Activated CD8-positive, alpha-beta memory T cell treated with anti-CD3 and anti-CD28 coated beads, Interleukin-2, amount 50 U/mL, for 24 hours (primary cell): ENCODE data around the gene BANP.
"Not testable (repeated sequence)": the region's sequence is repeated elsewhere in the genome, so short reads cannot be mapped to it uniquely, and the experiment has no call there.

Experiments
- DNase-seq: peaks from one replicate; pipeline ENCODE4 v3.0.0-alpha.2; 2020; ENCODE audit errors: extremely low read depth

The BANP gene

DNA sequence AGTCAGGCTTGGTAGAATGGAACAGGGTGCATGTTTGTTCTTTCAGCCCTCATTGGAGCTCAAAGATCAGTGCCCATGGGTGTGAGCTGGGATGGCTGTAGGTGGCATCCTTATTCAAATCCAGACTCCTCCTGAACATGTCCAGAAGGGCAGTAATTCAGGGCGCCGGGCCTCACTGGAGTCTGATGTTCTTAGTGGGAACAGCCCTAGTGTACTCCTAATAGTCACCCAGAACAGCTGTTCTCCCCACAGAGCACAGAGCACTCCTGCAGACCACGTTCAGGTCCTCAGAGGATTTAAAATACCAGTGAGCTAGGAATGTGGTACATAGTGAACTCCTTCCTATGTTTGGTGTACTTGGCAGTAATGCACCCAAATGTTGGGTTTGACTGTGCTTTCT, 96.2 kb downstream of the BANP start:
- no peak for DNase-seq

DNA sequence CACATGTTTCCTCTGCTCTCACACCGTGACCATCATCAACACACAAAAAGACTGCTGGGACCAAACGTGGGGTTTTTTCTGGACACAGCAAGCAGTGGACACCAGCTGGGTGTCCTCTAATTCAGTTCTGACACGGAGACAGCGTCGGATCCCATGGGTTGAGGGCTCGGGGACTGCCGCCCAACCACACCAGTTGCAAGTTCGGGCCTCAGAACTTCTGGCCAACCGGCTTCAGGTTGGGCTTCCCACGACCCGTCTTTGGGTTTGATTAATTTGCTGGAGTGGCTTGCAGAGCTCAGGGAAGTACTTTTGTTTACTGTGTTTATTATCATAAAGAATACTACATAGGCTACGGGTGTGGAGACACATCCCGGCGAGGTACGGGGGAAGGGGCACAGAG, 97.8 kb downstream of the BANP start:
- no peak for DNase-seq

DNA sequence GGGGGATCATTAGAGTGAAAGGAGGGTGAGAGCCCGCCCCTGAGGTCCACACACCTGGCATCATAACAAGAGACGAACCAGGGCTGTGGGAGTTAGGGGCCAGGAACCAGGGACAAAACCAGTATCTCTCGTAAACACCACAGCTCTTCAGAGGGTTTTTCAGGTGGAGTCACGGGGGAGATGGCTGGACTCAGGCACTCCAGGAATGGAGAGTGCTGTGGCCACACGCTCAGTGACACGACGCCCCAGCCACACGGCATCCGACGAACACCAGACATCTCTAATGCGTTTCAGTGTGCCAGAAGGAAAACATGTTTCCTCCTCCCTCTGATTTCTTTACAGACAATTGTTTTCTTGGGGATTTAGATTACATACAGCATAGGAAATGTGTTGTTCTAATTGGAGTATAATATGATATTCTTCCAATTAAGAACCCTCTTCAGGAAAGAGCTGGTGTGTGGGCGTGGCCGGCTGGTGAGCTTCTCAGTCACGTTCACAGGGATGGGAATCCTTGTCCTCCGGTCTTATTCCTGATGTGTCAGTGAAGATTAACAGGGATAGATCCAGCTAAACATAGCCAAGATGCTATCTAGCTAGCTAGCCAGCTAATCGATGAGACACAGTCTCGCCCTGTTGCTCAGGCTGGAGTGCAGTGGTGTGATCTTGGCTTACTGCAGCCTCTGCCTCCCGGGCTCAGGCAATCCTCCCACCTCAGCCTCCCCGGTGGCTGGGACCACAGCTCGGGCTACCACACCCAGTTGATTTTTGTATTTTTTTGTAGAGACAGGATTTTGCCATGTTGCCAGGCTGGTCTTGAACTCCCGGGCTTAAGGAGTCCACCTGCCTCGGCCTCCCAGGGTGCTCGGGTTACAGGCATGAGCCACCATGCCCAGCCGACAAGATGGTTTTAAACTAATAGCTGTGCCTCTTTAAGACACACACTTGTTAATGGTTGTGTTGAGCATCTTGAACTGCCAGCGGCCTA, 98.6 kb downstream of the BANP start:
- DNase-seq: no peak

GRCh38 chr16:88050952-88051660, 99.9 kb downstream of the BANP start:
- no peak for DNase-seq

- DNase-seq: no peak
Observed at GRCh38 chr16:88052661-88053060, 101.4 kb downstream of the BANP start.

DNA sequence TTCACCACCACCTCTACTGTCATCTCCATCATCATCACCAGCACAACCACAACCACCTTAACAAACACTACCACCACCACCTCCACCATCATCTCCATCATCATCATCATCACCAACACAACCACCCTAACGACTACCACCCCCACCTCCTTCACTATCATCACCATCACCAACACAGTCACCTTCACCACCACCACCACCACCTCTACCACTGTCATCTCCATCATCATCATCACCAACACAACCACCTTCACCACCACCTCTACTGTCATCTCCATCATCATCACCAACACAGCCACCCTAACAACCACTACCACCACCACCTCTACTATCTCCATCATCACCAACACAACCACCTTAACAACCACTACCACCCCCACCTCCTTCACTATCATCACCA, 102.2 kb downstream of the BANP start:
- not testable (repeated sequence) for DNase-seq

GRCh38 chr16:88055356-88055755, 104.1 kb downstream of the BANP start:
- no peak for DNase-seq

DNA sequence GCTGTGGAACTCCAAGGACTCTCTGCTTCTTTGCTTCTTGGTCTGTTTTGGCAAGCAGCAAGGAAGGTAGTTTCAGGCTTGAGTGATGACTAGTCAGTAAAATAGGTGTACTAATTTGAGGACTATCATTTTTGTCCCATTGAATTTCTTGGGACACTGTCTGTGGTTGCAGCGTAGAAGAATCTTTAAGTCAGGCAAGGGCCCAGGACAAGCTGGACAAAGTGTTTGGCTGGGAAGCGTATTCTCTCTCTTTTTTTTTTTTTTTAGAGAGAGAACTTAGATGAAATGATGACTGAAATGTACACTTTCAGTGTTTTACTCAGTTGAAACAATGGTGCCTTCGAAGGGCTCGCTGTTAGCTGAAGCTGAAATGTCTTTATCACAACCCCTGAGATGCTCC, 105.0 kb downstream of the BANP start:
- no peak for DNase-seq

DNA sequence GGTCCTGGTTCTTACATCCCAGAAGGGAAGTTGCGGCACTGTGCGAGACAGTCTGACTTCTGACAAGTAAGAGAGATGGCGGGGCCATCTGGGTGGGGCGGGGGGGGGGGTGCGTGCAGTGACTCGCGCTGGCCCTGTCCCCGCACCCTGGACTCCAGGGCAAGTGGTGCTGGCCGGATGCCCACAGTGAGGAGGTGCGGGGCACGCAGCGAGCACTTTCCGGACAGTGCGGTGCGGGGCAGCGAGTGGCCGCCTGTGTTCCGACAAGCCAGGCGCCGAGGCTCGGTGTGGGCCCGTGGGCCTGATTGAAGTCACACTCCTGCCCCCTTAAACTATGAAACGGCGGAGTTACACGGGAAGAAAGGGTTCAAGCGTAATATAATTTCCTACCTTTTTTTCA, 106.4 kb downstream of the BANP start:
- no peak for DNase-seq

GRCh38 chr16:88058136-88058535, 106.9 kb downstream of the BANP start:
- no peak for DNase-seq

GRCh38 chr16:88058817-88059216, 107.6 kb downstream of the BANP start:
- no peak for DNase-seq

DNA sequence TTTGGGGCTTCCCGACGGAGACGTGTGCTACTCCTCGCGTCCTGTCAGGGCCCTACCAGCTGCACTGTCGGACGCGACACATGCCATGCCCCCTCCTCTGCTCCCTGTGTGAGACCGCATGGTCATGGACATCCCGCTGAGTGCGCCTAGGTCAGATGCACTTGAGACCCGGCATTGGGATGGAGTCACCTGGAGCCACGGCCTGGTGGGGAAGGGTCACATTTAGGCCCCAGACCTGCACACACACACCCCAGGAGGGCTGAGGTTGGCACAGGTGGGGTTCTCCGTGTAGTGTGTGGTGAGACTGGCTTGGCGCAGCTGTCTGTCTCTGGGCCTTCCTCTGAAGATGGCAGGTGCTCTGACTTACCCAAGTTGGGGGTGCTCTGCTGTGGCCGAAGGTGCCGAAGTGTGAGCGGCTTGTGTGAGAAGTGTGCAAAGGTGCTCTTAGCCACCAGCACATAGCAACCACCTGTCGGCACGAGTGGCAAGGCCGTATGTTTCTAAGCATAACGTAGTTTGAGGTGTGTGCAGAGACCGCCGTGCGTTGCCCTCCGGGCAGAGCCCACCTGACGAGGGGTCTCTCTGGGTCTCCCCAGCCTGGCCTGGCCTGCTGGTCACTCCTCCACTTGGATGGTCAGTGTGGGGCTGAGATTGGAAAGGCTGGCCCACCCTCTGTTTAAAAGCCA, 108.6 kb downstream of the BANP start:
- DNase-seq: no peak

DNA sequence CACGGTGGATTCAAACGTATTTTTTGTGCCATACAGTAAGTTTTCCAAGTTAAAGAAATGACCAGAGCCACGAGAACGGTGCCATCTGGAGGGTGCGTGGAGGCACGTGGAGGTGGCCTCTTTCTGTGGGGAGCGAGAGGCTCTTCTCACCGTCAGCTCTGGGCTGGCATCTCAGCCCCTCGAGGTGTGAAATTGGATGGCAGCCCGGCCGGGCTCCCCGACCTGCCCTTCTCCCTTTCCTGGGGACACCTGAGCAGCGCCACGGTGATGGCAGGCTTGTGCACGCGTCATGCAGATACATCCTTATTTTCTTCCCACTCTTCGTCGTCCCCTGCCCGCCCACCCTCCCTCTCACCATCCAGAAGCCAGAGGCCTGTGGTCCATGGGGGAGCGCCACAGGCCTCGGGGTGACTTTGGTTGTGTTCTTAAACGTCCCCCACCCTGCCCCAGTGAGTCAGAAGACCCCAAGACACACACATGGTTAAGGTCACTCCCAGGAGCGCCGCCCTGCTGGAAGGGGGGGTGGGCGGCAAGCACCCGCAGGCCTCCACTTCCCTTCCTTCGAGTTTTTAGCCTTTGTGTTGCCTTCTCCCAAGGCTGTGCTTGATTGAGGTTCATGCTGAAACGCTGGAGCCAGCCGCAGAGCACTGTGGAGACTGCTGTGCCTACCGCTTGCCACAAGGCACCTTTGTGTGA, 109.4 kb downstream of the BANP start:
- no peak for DNase-seq

DNA sequence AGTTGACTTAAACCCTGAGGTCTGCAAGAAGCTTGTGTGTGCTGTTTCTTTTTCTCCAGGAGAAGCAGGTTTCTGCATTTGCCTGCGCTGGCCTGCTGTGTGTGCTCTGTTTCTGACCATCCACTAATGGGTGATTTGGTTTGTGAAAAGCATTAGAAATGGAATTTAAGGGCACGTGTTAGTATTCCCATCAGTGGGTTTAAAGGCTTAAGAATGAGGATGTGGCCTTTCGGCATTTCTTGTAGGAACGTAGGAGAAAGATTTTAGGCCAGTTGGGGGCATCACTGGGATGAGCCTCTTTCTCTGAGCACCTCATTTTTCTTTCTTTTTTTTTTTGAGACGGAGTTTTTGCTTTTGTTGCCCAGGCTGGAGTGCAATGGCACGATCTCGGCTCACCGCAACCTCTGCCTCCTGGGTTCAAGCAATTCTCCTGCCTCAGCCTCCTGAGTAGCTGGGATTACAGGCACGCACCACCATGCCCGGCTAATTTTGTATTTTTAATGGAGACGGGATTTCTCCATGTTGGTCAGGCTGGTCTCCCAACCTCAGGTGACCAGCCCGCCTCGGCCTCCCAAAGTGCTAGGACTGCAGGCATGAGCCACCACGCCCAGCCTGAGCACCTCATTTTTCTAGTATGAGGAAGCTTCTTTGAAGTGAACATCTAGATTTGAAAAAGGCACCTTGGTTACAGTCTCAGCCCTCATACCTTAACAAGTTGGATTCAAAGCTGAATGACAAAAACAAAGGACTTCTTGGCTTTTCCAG, 110.3 kb downstream of the BANP start:
- no peak for DNase-seq

DNA sequence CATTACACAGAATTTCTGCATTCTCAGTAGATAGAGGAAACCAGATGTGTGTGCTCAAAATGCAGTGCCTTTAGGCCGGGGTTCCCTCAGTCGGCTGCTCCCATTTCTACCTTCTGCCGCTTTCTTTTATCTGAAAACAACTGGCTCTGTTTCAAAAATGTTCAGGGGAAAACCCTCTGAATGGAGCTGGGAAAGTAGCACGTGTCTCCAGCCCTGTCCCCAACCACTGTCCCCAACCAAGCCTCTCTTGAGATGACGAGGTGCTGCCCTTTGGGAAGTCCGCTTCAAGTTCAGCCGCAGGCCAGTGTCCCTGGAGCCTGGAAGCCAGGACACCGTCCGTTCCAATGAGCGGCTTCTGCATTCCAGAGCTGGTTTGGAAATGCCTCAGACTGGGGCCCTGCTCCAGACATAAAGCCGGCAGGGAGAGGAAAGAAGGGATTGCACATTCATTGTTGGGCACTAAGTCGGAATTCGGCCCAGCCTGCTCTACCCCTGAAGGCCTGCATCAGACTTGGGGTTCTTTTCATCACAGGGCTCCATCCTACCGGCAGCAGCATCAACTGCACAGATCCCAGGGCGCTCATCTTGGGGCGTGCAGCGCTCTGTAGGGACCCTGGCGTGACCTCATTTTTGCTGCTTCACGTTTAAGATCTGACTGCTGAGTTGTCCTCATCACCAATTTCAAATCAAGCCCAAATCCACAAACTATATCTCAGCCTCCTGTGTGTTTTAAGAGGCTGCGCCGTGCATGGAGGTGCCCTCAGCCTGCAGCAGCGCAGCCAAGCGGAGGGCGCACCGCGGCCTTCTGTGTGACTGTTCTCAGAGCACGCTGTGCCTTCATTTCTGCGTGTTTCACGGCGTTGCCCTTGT, 111.3 kb downstream of the BANP start:
- no peak for DNase-seq

DNA sequence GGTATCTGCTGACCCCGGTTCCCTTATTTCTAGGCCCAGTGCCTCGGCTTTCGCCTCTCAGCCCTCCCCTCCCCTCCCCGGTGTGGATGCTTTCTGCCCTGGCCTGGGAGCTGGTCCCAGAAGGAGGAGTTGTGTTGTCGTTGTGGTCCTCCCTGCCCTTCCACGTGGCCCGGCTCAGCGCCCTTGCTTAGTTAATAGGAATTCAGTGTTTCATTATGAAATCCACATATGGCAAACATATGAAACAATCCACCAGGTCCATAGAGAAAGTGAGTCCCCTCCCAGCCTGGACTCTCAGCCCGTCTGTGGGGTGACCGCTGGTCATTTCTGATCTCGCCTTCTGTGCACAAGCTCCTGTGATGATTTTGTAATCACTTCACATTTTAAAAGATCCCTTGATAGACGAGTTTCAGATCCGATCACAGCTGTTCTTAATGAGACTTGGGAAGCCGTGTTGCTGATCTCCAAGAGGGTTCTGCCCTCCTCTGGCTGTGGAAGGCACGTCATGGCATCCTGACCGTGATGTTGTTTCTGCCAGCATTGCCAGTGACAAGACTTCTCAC, 112.1 kb downstream of the BANP start:
- DNase-seq: no peak

GRCh38 chr16:88064011-88064888, 113.0 kb downstream of the BANP start:
- DNase-seq: no peak

- DNase-seq: no peak
Observed at GRCh38 chr16:88064889-88065746, 113.9 kb downstream of the BANP start.
